SK-N-SH (cell line): Measurements from ENCODE around the gene PPM1B. TPM values are rescaled to one million over a fixed set of nuclear protein-coding genes. Genes with fewer than 3 reads are reported as not detected.

Experiments used
- CTCF ChIA-PET: fragments of 300-600, 350-600 bp; formaldehyde crosslinking; extraction: SDS; loops from one replicate; lab custom pipeline; 2021; lab: Yijun Ruan, JAX
- POLR2A ChIA-PET: fragments of 350-600 bp; sonication (Branson Sonifier 250); formaldehyde crosslinking; extraction: SDS; loops from one replicate; lab custom pipeline; 2020; ENCODE audit warnings: antibody characterized with exemption, inconsistent platforms; lab: Yijun Ruan, JAX
- DNase-seq: peaks from one replicate; pipeline ENCODE4 v3.0.0; 2012
- H2AFZ ChIP-seq: fragments of 200-600 bp; sonication (generic); 2 replicates; pipeline ENCODE4 v1.8.1; 2016; ENCODE audit warnings: antibody characterized with exemption, mild to moderate bottlenecking, low read depth
- H3F3A ChIP-seq: fragments of 200-600 bp; sonication (generic); replicated peaks from 2 replicates; pipeline ENCODE3; 2016; ENCODE audit warnings: antibody characterized with exemption, mild to moderate bottlenecking; ENCODE audit not compliant: insufficient read depth
- H3K27ac ChIP-seq, 2 experiments: fragments of 200-500 bp in 1 of 2; fragments of 200-600 bp in 1 of 2; sonication (Bioruptor generic) in 1 of 2; sonication (generic), shearing (Covaris generic) in 1 of 2; 2 replicates each; pipeline versions ENCODE4 v1.5.1 to v1.6.1; 2014 to 2016; ENCODE audit warnings: low read depth in 2 of 2, inconsistent platforms in 1 of 2, low read length in 1 of 2, mild to moderate bottlenecking in 1 of 2, mixed read lengths in 1 of 2
- H3K27me3 ChIP-seq: fragments of 200-600 bp; sonication (generic), shearing (Covaris generic); 2 replicates; pipeline ENCODE4 v1.6.1; 2016; ENCODE audit warnings: mixed run types; ENCODE audit not compliant: insufficient read depth
- H3K36me3 ChIP-seq, 2 experiments: fragments of 200-500 bp in 1 of 2; fragments of 200-600 bp in 1 of 2; sonication (Bioruptor generic) in 1 of 2; sonication (generic) in 1 of 2; replicated peaks in 1 of 2; 2 replicates each; pipeline versions ENCODE3 to v1.5.1; 2014 to 2016; ENCODE audit warnings: low read length in 1 of 2, mild to moderate bottlenecking in 1 of 2; ENCODE audit not compliant: insufficient read depth in 2 of 2, control insufficient read depth in 1 of 2
- H3K4me1 ChIP-seq, 2 experiments: fragments of 200-500 bp in 1 of 2; fragments of 200-600 bp in 1 of 2; sonication (Bioruptor generic) in 1 of 2; sonication (generic), shearing (Covaris generic) in 1 of 2; 2 replicates each; pipeline versions ENCODE4 v1.5.1 to v1.6.1; 2014 to 2016; ENCODE audit warnings: low read depth in 1 of 2, low read length in 1 of 2, mixed run types in 1 of 2; ENCODE audit not compliant: insufficient read depth in 2 of 2, control insufficient read depth in 1 of 2
- H3K4me2 ChIP-seq: fragments of 200-600 bp; sonication (generic), shearing (Covaris generic); 2 replicates; pipeline ENCODE4 v1.6.1; 2017; ENCODE audit warnings: mixed run types
- H3K4me3 ChIP-seq, 2 experiments: fragments of 200-500 bp in 1 of 2; fragments of 200-600 bp in 1 of 2; sonication (Bioruptor generic) in 1 of 2; sonication (generic), shearing (Covaris generic) in 1 of 2; 2 replicates each; pipeline versions ENCODE4 v1.5.1 to v1.8.1; 2014 to 2016; ENCODE audit warnings: low read depth in 2 of 2, inconsistent platforms in 1 of 2, low read length in 1 of 2, mild to moderate bottlenecking in 1 of 2, mixed read lengths in 1 of 2, moderate library complexity in 1 of 2
- H3K79me2 ChIP-seq: fragments of 200-600 bp; sonication (generic); 2 replicates; pipeline ENCODE4 v1.8.1; 2017; ENCODE audit warnings: mild to moderate bottlenecking; ENCODE audit not compliant: insufficient read depth
- H3K9ac ChIP-seq: fragments of 200-600 bp; sonication (generic); 2 replicates; pipeline ENCODE4 v1.6.1; 2017; ENCODE audit warnings: mixed run types
- H3K9me2 ChIP-seq: fragments of 200-600 bp; sonication (generic); 2 replicates; pipeline ENCODE4 v1.6.1; 2017; ENCODE audit warnings: mixed run types
- H3K9me3 ChIP-seq: fragments of 200-600 bp; sonication (generic); 2 replicates; pipeline ENCODE4 v1.6.1; 2017; ENCODE audit warnings: mixed run types, mild to moderate bottlenecking, moderate library complexity
- H4K20me1 ChIP-seq: fragments of 200-600 bp; sonication (generic); 2 replicates; pipeline ENCODE4 v1.6.1; 2017; ENCODE audit warnings: mild to moderate bottlenecking, mixed run types; ENCODE audit not compliant: insufficient read depth
- CHD2 ChIP-seq: fragments of 150-350 bp; IDR thresholded peaks from 2 replicates; pipeline ENCODE4 v1.6.1; 2018; ENCODE audit warnings: low read length; ENCODE audit not compliant: partially characterized antibody
- FOSL2 ChIP-seq: IDR thresholded peaks from 2 replicates; pipeline ENCODE4 v1.4.0; 2012; ENCODE audit warnings: low read depth, mild to moderate bottlenecking, moderate library complexity, borderline replicate concordance
- FOXM1 ChIP-seq: IDR thresholded peaks from 2 replicates; pipeline ENCODE4 v1.4.0; 2012; ENCODE audit warnings: low read depth, mild to moderate bottlenecking
- MAX ChIP-seq: IDR thresholded peaks from 2 replicates; pipeline ENCODE4 v1.4.0; 2012; ENCODE audit warnings: low read depth
- NRF1 ChIP-seq: IDR thresholded peaks from 2 replicates; pipeline ENCODE4 v1.6.1; 2012; ENCODE audit warnings: low read depth, mild to moderate bottlenecking, low read length
- PBX3 ChIP-seq: IDR thresholded peaks from 2 replicates; pipeline ENCODE4; 2012
- RAD21 ChIP-seq: IDR thresholded peaks from 2 replicates; pipeline ENCODE4 v1.6.1; 2012; ENCODE audit warnings: mild to moderate bottlenecking, low read length
- REST ChIP-seq: IDR thresholded peaks from 2 replicates; pipeline ENCODE4 v1.6.1; 2012; ENCODE audit warnings: mild to moderate bottlenecking, low read depth, low read length, moderate library complexity
- SIN3A ChIP-seq: IDR thresholded peaks from 2 replicates; pipeline ENCODE4 v1.6.1; 2012; ENCODE audit warnings: low read depth, mild to moderate bottlenecking, low read length, moderate library complexity, borderline replicate concordance
- TAF1 ChIP-seq: IDR thresholded peaks from 2 replicates; pipeline ENCODE4 v1.6.1; 2012; ENCODE audit warnings: low read depth, mild to moderate bottlenecking, low read length, moderate library complexity, borderline replicate concordance
- TCF12 ChIP-seq: IDR thresholded peaks from 2 replicates; pipeline ENCODE4 v1.4.0; 2012
- TEAD4 ChIP-seq: IDR thresholded peaks from 2 replicates; pipeline ENCODE4 v1.4.0; 2012; ENCODE audit warnings: mild to moderate bottlenecking, borderline replicate concordance; ENCODE audit not compliant: insufficient read depth
- USF1 ChIP-seq: IDR thresholded peaks from 2 replicates; pipeline ENCODE4 v1.4.0; 2012; ENCODE audit warnings: low read depth, borderline replicate concordance
- YY1 ChIP-seq: IDR thresholded peaks from 2 replicates; pipeline ENCODE4 v1.4.0; 2012; ENCODE audit warnings: low read depth, mild to moderate bottlenecking
- ZBTB33 ChIP-seq: IDR thresholded peaks from 2 replicates; pipeline ENCODE4 v1.4.0; 2012; ENCODE audit warnings: low read depth, borderline replicate concordance
- WGBS: methylation state at CpG from one replicate; pipeline ENCODE4 v1.1.6; 2017; ENCODE audit warnings: low lambda C conversion rate; 5-methylcytosine and 5-hydroxymethylcytosine counted together
- polyA plus RNA-seq, 3 experiments: library from polyadenylated mRNA; depleted of rRNA; stranded (reverse); fragments of >200 nt; gene quantifications; 2 replicates each; pipeline ENCODE4 v1.2.3, GENCODE V29; 2012
- small RNA-seq, 7 experiments: library from RNA; depleted of rRNA; stranded (forward); fragments of <200 nt; gene quantifications; one replicate each; pipeline ENCODE3, GENCODE V24; 2012

The PPM1B gene
- polyA plus RNA-seq, 1 of the 3 experiments (the other 2 are of a cell fraction), result 16.2 TPM

- TF ChIP-seq MAX, result no peak
- TF ChIP-seq RAD21, result no peak
- no peak for TF ChIP-seq ZBTB33
- TF ChIP-seq FOSL2, result no peak
- no peak for TF ChIP-seq TEAD4
- TF ChIP-seq CHD2, result no peak
- TF ChIP-seq REST, result no peak
- TF ChIP-seq YY1, result no peak
- TF ChIP-seq TAF1, result no peak
- TF ChIP-seq USF1, result no peak
- no peak for TF ChIP-seq NRF1
- TF ChIP-seq TCF12, result no peak
- no peak for TF ChIP-seq SIN3A
- no peak for TF ChIP-seq FOXM1
- TF ChIP-seq PBX3, result no peak
- TF ChIP-seq, all 33 proteins: peak for 0
- 0 out of 2 replicates have a peak, but pooled peaks cover 4% of the 10 kb centered on the region for H3K27me3 ChIP-seq
Measured at GRCh38 chr2:44280869-44281268, 112.2 kb downstream of the PPM1B start.

More at GRCh38 chr2:44280869-44281268, 112.2 kb downstream of the PPM1B start:
- Histone ChIP-seq H3K36me3 (no peaks in the 10 kb centered on the region), H3K4me2 (no peak overlapping the region), H3K79me2 (no peaks in the 10 kb centered on the region), H3K4me1 (no peaks in the 10 kb centered on the region), H3K9me3 (no peaks in the 10 kb centered on the region), H3K4me3 (no peak overlapping the region), H4K20me1 (no peaks in the 10 kb centered on the region), H3F3A (no peaks in the 10 kb centered on the region), H2AFZ (no peak overlapping the region), H3K9ac (no peak overlapping the region), H3K9me2 (no peaks in the 10 kb centered on the region), H3K27ac (no peak overlapping the region)
- no peak for DNase-seq
- ChIA-PET POLR2A (no interaction called here), CTCF (interaction anchor here (0.6 to 2.2 kb wide), 4 partner anchors 11 to 403 kb away, joined by 3 to 11 read pairs (median 4); no protein-coding TSS in a partner anchor)
- WGBS, result 84% methylated on average over 1 of the region's 1 CpG

Small RNA genes within 50 kb of the gene (small RNA-seq; reads per million reads assigned to genes)
- gene RNU6-566P, result 0 reads per million in 7 experiments

Other genes with a start within 250 kb of the PPM1B start
- 31.4 and 38.8 TPM in 2 replicates for gene LRPPRC, start 172.9 kb upstream of the PPM1B start, polyA plus RNA-seq (2012; rRNA removed)
- gene SLC3A1, start 106.6 kb downstream of the PPM1B start, polyA plus RNA-seq (2012; rRNA removed), result 0.07 and 0.13 TPM in 2 replicates
- gene PREPL, start 192.6 kb downstream of the PPM1B start, polyA plus RNA-seq (2012; rRNA removed), result 22.6 and 32.8 TPM in 2 replicates
- 5.9 and 6.2 TPM in 2 replicates for gene CAMKMT, start 193.1 kb downstream of the PPM1B start, polyA plus RNA-seq (2012; rRNA removed)